Stimulated activated CD4-positive, alpha-beta T cell treated with anti-CD3 and anti-CD28 coated beads, Interleukin-1b, Interleukin-23, amount 100 ng/mL, for 4 hours (primary cell): Measurements from ENCODE around the gene ILK.

Source experiments
- DNase-seq, 2 donors: peaks; one replicate each; pipeline ENCODE4 v3.0.0-alpha.2; 2020; ENCODE audit warnings: low read depth in 2 of 2

ILK gene

DNA sequence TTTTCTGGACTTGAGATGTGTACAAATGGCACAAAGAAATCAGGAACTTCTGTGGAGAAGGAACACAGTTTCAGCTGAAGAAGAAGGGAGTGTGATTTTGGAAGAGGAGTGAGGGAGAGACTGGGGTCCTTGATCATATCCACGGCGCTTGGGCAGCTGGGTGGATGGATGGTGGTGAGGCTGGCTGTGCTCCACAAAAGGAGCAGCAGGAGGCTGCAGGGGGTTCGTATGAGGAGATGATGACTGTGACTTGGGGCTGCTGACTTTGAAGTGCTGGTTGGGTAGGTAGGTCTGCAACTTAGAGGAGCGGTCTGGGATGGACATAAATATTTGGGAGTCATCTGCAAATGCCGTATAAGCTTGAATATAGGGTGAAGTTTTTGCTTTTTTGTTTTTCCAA is 53.4 kb downstream of the ILK start:
- no peak for DNase-seq

- DNase-seq, result no peak
These were observed 53.8 kb downstream of the ILK start for GRCh38 chr11:6657346-6657745.

GRCh38 chr11:6658647-6659046 is 55.1 kb downstream of the ILK start:
- DNase-seq, result no peak
